CD1c-positive myeloid dendritic cell (primary cell): Measurements from ENCODE around the gene AMPD1.

Experiments used
- DNase-seq: peaks from one replicate; pipeline ENCODE4 v3.0.0-alpha.2; 2016; ENCODE audit errors: extremely low spot score

The AMPD1 gene

DNA sequence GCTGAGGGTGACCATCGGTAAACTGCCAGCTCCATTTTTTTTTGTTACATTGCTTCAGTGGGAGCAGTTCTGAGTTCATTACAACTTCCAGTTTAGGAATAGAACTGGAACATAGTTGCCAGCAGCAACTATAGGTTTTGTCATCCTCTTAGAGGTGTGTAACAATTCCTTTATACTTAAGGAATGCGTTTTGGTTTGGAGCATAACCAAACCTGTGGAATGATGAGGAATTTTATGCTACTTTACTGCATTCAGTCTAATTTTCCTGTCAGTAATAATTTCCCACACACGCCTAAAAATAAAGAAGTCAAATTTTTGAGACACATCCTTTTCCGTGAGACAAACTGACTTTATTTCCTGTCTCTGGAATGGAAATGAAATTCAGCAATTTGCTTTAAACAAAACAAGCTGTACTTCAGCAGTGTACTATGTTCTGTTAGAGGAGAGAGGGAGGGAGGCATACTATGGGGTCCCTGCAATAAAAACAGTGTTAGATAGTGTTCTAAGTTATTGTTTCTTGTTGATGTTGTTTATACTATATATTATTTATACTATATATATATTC, 4.8 kb upstream of the AMPD1 start:
- DNase-seq, result no peak

DNA sequence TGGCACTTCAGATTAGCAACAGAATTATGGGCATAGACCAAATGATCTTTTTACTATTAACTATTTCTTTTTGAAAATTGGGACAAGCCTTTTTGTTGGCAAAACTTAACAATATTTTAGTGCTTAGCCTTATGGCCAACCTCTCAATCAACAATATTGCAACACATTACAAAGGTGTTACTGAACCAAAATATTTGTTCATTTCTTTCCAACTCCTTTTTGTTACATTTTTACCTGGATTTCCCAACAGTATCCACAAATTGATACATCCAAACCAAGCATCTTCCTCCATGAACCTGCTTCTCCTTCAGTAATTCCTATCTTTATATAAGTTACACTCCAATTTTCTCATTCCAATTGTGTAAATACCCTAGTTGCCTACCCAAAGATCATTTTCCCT, 1.5 kb upstream of the AMPD1 start:
- DNase-seq, result no peak

DNA sequence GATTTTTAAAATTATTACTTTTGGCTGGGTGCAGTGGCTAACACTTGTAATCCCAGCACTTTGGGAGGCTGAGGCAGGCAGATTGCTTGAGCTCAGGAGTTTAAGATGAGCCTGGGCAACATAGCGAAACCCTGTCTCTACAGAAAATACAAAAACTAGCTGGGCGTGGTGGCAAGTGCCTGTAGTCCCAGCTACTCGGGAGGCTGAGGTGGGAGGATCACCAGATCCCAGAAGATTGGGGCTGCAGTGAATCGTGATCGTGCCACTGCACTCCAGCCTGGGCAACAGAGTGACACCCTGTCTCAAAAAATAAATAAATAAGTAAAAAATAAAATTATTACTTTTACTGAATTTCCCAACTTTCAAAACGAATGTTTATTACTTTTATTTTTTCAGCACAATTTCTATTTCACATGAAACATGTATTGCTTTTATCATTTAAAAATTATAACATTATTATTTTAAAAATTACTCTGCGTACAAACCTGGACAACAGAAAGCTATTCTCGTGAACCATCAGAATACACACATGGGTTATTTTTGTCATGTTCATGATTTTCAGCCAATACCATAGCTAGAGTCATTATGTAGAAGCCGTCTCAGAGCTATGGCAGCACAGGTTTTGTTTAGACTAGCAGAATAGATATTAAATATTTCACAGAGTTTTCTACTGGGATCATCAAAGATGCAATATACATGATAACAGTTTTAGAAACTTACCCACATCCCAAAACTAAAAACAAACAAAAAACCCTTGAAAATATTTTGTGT, 621 bp downstream of the AMPD1 start:
- no peak for DNase-seq

DNA sequence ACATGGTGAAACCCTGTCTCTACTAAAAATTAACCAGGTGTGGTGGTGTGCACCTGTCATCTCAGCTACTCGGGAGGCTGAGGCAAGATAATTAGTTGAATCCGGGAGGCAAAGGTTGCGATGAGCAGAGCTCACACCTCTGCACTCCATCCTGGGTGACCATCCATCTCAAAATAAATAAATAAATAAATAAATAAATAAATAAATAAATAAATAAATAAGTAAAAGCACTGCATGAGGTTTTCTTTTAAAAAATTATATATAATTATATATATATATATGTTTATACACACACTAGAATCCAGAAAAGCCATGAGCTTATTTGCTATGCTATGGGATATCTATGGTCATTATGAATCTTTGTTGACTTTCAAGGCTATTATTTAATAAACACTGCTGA, 2.4 kb downstream of the AMPD1 start:
- no peak for DNase-seq

DNA sequence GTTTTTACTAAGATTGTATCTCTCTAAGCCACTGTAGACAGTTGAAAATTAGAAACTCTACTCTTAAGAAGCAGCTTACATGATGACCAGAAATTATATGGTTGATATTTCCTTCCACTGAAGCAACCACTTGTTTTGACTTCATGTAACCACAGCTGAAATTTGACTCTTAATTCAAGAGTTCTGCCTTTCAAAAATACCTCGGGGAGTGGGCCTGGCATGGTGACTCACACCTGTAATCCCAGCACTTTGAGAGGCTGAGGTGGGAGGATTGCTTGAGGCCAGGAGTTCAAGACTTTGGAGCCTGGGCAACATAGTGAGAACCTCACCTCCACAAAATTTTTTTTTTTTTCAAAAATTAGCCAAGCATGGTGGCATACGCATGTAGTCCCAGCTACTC, 4.3 kb downstream of the AMPD1 start:
- DNase-seq, result no peak

DNA sequence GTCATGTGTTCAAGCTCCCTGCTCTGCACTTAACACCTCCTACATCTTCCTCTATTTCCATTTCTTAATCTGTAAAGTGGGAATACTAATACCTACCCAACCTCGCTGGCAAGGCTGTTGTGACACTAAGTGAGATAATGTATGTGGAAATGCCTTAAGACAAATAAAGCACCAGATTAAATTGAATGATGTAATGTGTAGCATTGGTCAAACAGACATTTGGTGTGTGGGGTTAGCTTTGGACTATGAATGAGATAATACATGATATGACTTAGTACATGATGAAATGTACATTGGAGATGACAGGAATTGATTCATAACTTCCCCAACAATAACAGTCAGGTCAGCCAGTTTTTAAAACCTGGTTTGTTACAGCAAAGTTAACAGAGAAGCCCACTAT, 5.2 kb downstream of the AMPD1 start:
- DNase-seq, result no peak

DNA sequence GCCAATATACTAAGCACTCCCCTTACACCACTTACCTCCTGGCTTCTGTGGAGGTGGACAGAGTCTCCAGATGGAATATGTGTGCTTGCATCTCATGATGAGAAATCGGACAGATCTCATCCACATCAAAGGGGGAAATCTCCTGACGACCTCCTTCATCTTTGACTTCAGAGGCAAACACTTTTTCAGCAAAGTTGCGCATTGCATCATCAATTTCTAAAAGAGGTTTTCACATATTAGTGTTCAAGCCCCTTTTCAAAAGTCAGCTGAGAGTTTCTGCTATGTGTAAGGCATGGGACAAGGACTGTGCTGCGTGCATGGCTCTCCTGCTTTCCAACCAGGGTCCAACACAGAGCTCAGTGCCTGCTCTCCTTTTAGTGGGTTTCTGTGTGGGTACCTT, 6.8 kb downstream of the AMPD1 start:
- DNase-seq, result no peak

DNA sequence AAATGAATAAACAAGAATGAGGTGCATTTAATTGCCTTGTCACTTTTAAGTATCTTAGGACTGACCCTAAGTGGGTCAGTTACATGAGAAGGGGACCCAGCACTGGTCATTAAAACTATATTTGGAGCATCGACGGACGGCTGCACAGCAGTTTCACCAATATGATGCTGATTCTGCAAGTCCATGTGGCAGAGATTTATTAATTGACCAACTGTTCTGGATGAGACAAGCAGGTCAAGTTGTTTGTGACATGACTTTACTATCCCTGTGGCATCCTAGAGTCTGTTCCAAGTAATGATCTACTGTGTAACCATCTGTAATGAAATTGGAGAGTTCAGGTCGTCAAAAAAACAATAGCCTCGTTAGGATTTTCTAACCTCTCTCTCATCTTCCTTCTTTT, 9.5 kb downstream of the AMPD1 start:
- DNase-seq, result no peak

DNA sequence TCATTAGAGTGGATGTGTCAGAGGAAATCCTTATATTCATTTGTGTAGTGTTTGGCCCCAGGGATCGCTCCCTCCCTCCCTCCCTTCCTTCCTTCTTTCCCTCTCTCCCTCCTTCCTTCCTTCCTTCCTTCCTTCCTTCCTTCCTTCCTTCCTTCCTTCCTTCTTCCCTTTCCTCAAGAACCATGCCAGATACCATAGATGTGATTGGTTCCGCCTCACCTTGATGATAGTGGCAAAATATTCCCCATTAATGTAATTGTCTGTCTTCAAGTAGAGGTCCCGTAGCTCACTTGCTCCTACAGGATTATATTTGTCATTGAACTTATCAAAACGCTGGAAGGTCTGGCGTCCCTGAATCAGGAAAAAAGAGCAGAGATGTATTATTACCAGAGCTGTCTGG, 17.7 kb downstream of the AMPD1 start:
- no peak for DNase-seq

DNA sequence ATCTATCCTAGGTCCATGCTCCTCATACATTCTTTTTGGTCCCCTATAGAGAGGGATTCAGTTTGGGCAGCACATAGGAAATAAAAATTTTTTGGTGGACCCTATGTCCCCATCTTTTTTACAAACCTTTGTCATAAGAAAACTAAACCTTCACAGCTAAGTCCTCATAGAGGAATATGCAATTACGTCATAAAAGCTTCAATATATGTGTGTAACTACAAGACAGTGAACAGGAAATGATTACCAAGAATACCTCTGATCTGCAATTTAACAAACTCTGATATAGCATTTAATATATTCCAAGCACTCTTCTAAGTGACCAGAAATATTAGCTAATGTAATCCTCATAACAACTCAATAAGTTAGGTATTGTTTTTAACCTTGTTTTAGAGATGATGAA, 19.2 kb downstream of the AMPD1 start:
- no peak for DNase-seq

DNA sequence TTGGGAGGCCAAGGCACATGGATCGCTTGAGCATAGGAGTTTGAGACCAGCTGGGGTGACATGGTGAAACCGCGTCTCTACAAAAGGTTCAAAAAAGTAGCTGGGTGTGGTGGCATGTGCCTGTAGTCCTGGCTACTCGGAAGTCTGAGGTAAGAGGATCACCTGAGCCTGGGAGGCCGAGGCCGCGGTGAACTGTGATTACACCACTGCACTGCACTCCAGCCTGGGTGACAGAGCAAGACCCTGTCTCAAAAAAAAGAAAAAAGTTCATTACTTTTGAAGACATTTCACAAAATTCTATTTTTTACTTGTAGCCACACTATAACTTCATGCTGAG, 23.4 kb downstream of the AMPD1 start:
- no peak for DNase-seq

DNA sequence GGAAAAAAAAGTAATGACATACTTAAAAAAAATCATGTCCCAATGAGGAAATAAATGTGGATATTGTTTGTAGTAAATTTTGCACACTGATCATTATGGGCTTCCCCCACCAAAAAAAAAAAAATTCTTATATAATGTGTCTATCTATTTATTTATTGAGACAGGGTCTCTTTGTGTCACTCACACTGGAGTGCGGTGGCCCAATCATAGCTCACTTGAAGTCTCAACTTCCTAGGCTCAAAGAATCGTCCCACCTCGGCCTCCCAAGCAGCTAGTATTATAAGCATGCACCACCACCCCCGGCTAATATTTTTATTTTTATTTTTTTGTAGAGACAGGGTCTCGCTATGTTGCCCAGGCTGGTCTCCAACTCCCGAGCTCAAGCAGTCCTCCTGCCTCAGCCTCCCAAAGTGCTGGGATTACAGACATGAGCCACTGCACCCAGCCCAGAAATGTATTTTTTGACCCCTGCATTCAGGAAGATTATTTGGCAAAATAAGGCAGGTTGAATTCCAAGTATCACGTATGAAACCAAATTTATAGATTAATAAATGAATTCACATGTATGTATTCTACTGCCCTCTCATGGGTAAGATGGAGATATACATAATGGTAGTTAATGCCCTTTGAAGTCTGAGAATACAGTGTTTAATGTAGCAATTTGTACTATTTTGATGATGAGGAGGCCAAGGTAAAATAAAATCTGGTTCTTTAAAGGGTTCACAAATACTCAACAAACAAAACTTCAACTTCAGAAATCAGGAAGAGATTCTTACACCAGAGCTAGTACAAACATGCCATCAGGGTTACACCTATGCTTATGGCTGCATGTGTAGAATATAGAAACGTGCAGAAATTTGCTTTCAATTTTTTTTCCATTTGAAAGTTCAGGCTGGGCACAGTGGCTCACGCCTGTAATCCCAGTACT, 24.1 kb downstream of the AMPD1 start:
- DNase-seq, result peak; percentile 14

DNA sequence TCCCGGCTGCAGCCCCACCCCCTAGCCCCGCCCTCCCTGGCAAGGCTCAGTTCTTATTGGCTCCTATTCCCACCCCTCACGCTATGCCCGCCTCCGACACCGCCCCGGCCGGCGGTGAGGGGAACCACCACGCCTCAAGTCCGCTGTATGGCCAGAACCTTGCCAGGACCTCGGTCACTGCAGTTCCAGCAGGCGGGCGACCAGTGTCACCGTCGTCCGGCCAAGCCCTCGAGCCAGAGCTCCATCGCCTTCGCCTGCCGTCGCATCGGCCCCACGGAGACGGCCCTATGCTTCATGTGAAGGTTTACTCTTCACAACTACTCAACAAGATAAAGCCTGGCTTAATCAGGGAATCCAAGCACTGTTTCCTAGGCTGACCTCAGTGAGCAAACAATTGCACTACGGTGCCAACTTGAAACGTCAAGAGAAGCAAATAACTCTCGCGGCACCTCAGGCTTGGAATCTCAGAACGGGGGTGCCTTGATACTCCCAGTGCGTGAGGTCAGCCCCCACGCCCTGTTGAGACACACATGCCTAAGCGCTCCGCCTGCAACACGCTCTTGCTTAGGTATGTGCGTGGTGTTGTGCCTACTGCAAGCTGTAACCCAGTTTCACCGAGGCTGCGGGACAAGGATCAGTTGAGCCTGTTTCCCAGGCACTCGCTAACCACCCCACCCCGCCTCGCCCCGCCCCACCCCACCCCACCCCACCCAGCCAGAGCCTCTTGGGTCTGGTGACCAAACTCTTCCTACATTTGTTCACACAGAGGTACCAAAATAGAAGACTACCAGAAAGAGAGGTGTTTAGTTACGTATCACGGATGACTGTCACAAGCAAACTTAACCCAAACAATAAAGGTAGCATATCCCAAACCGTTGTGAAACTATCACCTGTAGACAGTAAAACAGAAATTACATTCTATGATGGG, 25.0 kb downstream of the AMPD1 start:
- peak; percentile 95 for DNase-seq

DNA sequence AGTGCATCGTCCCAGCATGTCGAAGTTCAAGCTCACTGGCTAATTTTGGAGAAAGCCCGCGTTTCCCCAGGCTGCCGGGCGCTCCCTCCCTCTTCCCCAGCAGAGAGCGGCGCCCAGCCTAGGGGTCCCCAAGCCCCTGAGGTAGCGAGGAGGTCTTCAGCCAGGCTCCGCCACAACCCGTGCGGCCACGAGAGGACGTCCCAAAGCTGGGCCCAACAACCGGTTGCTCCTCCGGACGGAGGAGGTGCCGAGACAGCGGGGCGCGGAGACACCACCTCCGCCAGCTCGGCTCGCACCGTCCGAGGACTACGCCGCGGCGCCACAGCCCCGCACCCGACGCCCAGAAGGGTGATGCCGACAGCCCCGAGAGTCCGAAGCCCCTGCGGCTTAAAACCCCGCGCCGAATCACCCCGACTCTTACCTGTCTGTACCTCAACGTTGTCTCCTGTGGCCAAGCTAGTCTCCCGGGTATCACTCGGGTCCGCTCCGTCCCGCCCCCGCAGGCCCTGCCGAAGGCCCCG, 25.7 kb downstream of the AMPD1 start, which contains the start of gene DENND2C:
Gene DENND2C, minus strand, starts transcription at position 488 of the 521 bp plus-strand sequence. CDS start 44,065 bp downstream, outside the sequence.
- no peak for DNase-seq

DNA sequence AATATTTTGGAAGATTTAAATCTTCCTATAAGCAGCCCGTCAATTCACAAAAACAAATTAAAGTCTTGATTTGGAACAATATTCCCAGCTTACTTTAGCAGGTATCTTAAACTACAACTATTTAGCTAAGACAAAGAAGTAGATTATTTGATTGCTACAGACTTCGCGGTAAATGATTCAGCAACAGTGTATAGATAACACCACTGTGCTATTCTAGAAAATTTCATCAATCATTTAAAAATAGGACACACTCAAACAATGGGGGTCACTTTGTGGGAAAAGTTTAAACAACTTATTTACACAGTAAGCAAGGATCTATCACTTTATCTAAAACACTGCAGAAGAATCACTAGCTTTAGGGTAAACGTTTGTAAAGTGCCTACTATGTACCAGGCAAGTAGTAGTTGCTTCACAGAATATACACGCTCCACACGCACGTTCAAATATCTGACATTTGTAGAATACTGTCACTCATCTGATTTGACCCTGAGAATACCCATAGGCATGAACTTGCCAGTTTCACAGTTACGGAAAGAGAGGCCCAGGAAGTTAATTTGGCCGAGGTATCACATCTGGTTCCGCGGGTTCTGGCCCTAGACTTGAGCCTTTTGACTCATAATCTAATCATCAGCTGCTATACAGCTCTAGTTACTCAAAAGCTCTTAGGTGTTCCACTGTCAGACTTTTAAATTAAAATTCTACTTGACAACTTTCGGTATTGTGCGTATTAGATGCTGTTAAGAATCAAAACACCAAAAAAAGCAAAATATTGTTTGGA, 26.4 kb downstream of the AMPD1 start:
- DNase-seq, result peak; percentile 2

DNA sequence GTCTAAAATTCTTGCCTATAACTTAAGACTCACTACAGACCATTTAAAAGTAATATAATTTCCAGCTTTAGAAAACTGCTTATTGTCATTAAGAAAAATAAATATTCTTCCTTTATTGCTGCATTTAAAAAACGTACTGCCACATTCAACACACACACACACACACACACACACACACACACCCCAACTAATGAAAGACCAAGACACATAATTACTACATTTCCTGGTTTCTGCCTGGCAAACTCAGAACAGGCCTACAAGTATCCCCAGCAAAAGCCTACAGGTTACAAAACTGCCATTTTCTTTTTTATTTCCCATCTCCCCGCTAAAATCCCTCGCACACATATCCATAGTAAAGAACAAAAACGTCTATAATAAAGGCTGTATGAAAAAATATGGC, 27.0 kb downstream of the AMPD1 start:
- DNase-seq, result no peak

DNA sequence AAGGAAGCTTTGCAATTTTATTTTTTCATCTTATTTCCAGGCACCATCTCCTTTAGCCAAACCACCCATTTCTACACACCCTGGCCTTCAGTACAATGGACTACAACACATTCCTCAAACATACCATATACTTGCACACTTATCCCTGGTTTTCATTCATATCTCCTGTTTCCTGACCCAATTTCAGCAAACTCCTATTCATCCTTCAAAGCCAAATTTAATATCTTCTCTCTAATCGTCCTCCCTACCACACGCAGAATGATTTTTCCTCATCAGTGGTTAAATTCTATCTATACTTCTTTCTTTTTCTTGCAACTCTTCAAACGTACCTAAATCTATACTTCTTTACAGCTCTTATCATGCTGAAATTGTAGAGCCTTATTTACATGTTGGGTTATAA, 28.4 kb downstream of the AMPD1 start:
- no peak for DNase-seq

DNA sequence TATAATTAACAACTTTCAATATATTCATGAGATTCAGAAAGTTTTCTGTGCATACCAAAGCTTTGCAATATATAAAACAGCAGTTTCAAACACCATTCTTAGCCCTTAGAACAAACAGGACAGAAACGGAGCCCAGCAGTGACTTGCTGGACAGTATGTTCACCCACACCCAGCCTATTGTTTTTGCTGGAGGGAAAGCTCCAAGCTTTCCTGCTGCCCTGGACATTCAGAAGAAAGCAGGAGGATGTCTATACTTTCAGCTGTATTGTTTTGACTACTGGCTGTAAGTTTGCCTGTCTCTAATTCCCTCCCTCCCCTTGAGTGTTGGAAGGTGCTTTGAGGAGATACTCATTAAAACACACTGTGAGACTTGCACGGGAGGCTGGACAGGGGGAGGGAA, 35.1 kb downstream of the AMPD1 start:
- no peak for DNase-seq

DNA sequence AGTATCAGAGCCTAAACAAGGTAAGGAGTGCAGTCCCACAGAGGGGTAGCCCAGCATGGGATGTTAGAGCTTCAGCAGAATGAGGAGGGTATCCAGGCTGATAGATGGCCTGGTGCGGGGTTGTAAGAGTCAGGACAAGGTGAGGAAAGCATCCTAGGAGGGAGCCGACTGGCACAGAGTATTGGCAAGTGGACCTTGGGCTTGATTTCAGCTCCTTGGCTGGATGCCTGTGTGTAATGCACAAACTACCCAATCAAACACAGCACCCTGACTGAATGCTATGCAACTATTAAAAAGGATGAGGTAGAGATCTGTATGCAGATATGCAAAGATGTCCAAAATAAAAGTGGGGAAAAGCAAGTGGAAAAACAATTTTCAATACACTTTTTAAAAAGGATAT, 43.5 kb downstream of the AMPD1 start:
- no peak for DNase-seq

DNA sequence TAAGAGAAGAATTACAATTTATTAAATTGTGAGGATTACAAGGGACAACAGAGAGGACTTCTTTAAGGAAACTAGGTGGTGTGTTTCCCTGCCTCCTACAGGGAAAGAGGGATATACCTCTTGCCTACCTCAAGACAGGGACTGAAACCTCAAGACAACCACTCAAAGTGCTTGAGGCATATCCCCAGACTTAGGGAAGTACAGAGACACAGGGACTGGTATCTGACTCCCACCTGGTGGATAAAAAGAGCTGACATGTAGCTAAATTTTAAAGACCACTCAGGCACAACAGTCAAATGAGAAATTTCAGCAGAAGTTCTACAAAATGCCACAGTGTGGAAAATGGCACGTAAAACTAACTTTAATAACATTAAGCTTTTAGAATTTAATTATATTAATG, 46.8 kb downstream of the AMPD1 start:
- no peak for DNase-seq

DNA sequence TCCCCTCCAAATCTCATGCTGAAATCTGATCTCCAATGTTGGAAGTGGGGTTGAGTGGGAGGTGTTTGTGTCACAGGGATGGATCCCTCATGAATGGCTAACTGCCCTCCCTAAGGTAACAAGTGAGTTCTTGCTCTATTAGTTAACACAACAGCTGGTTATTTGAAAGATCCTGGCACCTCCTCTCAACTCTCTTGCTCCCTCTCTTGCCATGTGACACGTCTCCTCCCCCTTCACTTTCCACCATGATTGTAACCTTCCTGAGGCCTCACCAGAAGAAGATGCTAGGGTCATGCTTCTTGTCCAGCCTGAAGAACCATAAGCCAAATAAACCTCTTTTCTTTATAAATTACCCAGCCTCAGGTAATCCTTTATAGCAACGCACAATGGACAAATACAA, 54.0 kb downstream of the AMPD1 start:
- no peak for DNase-seq
